Pancreas (tissue), 10 donors: ENCODE measurements around the gene PAX5. TPM values are rescaled to one million over a fixed set of nuclear protein-coding genes. Genes with fewer than 3 reads are reported as not detected.

Experiments used
- ATAC-seq, 4 donors: fragments of 200-7000 bp; cut with Tn5 transposase; one replicate each; pipeline versions ENCODE4 v1.8.0 to v1.9.1; 2020; ENCODE audit warnings: mild to moderate bottlenecking in 4 of 4, moderate library complexity in 4 of 4
- DNase-seq, 6 donors: peaks; one replicate each; pipeline ENCODE4 v3.0.0-alpha.2; 2020
- FAIRE-seq: peaks from 2 replicates; lab custom pipeline; 2012; peaks lifted over from hg19 to GRCh38; lab: Jason Lieb, UNC
- H3K27ac ChIP-seq, 4 donors: fragments of 200-600 bp; sonication (generic); 1 replicate in 3 of 4; 2 replicates in 1 of 4; pipeline versions ENCODE4 v1.5.0 to v1.8.0; 2020
- H3K27me3 ChIP-seq, 4 donors: fragments of 200-600 bp; one replicate each; pipeline ENCODE4 v1.8.0; 2021
- H3K36me3 ChIP-seq, 3 donors: fragments of 200-600 bp; sonication (generic) in 1 of 3; one replicate each; pipeline versions ENCODE4 v1.5.0 to v1.8.0; 2020 to 2021
- H3K4me1 ChIP-seq, 3 donors: fragments of 200-600 bp; one replicate each; pipeline ENCODE4 v1.8.0; 2021
- H3K4me3 ChIP-seq, 4 donors: fragments of 200-600 bp; sonication (generic) in 2 of 4; one replicate each; pipeline versions ENCODE4 v1.5.0 to v1.8.0; 2020 to 2021
- H3K9me3 ChIP-seq, 4 donors: fragments of 200-600 bp; one replicate each; pipeline ENCODE4 v1.8.0; 2021
- CTCF ChIP-seq, 4 donors: fragments of 200-600 bp; sonication (generic) in 3 of 4; IDR thresholded peaks; one replicate each; pipeline versions ENCODE4 v1.5.0 to v1.8.0; 2021; ENCODE audit warnings: antibody characterized with exemption in 4 of 4
- WGBS, 2 donors: extraction: QIAGEN DNeasy Blood & Tissue Kit; methylation state at CpG; one replicate each; pipeline ENCODE4 v1.1.7; 2013; 5-methylcytosine and 5-hydroxymethylcytosine counted together
- intact Hi-C, 3 donors: fragments of 100-400 bp; cut with DNase I; formaldehyde crosslinking; loops; one replicate each; pipeline versions ENCODE4 v1.11.1 to v1.14.2; 2022
- polyA plus RNA-seq, 2 donors: library from polyadenylated mRNA; stranded (reverse); fragments of 200-250 nt; gene quantifications; one replicate each; pipeline ENCODE4 v1.2.3, GENCODE V29; 2013
- total RNA-seq, 6 donors: library from RNA; stranded (reverse); fragmentation: NEBNext Ultra II Directional in 4 of 6; extraction: Animal tissue kit (Norgen Biotek cat#: 25700) in 4 of 6; gene quantifications; one replicate each; pipeline versions ENCODE4 v1.2.1 to v1.2.4, GENCODE V29; 2021 to 2023
- donor health status: healthy with polysubstance abuse.
- donor health status: DM: no; HTN: no; CAD: no; lungs with moderate emphysema.
- donor health status: DM: no; HTN: no; CAD: no.
- donor health status: control.
- donor health status: control.
- donor health status: Bipolar disorder and iron deficiency.
- donor health status: DM: yes; HTN: yes; CAD: no.
- donor health status: DM: no; HTN: no; CAD: no.
- donor health status: DM: no; HTN: no; CAD: no.
- donor health status: DM: yes; HTN: yes; CAD: no.

Gene PAX5
- total and polyA plus RNA-seq, 8 donors, result under 0.01 to 0.35 (median 0.28) TPM; not detected in 1

- Histone ChIP-seq H3K4me3 (no peak overlapping the region), H3K4me1 (no peaks in the 10 kb centered on the region), H3K36me3 (no peaks in the 10 kb centered on the region), H3K9me3 (no peaks in the 10 kb centered on the region), H3K27me3 (peaks cover 0 to 5% (median 0%) of the 10 kb centered on the region in 4 donors), H3K27ac (no peak overlapping the region)
- FAIRE-seq, result no peak
- intact Hi-C loops, result loop anchor here in 1 of 3 donors (10.0 kb wide), 1 partner anchor 113 kb away; no protein-coding TSS in a partner anchor
- ATAC-seq, result no peak
- no peak for DNase-seq
- no peak for TF ChIP-seq CTCF (IDR thresholded peaks at IDR 0.05)
- WGBS, 2 donors, result 37 to 40% methylated on average over 10 of the region's 10 CpGs
Observed at GRCh38 chr9:36987409-36987808, 46.7 kb downstream of the PAX5 start.

- Histone ChIP-seq H3K27me3 (peaks cover 0 to 5% (median 0%) of the 10 kb centered on the region in 4 donors), H3K9me3 (no peaks in the 10 kb centered on the region), H3K27ac (no peak overlapping the region), H3K36me3 (no peaks in the 10 kb centered on the region), H3K4me3 (peak overlapping the region in 2 of 4 donors; percentile 34 to 41), H3K4me1 (no peaks in the 10 kb centered on the region)
- FAIRE-seq (no peak), DNase-seq (no peak), ATAC-seq (peak in 2 of 4 donors; percentile 25 to 57)
- intact Hi-C loops, result loop anchor here in 1 of 3 donors (10.0 kb wide), 1 partner anchor 112 kb away; no protein-coding TSS in a partner anchor
- 7 to 8% methylated on average over 52 to 65 of the region's 65 CpGs for WGBS, 2 donors
- TF ChIP-seq CTCF (IDR thresholded peaks at IDR 0.05), result no peak
Observed at GRCh38 chr9:36986468-36987408, 47.3 kb downstream of the PAX5 start.

- Histone ChIP-seq H3K27ac (no peak overlapping the region), H3K4me3 (peak overlapping the region in 2 of 4 donors; percentile 34 to 41), H3K36me3 (no peaks in the 10 kb centered on the region), H3K9me3 (no peaks in the 10 kb centered on the region), H3K27me3 (peaks cover 0 to 5% (median 0%) of the 10 kb centered on the region in 4 donors), H3K4me1 (no peaks in the 10 kb centered on the region)
- 4% methylated on average over 57 to 70 of the region's 70 CpGs for WGBS, 2 donors
- TF ChIP-seq CTCF (IDR thresholded peaks at IDR 0.05), result no peak
- intact Hi-C loops, result loop anchor here in 1 of 3 donors (10.0 kb wide), 1 partner anchor 111 kb away; no protein-coding TSS in a partner anchor
- FAIRE-seq, result no peak
- no peak for DNase-seq
- ATAC-seq, result peak in 2 of 4 donors; percentile 46 to 58
Observed at GRCh38 chr9:36985769-36986467, 48.1 kb downstream of the PAX5 start.

- ATAC-seq (no peak), DNase-seq (no peak), FAIRE-seq (no peak)
- no peaks in the 10 kb centered on the region for H3K36me3 ChIP-seq
- H3K27me3 ChIP-seq, result peaks cover 0 to 5% (median 0%) of the 10 kb centered on the region in 4 donors
- H3K4me1 ChIP-seq, result no peaks in the 10 kb centered on the region
- no peak for TF ChIP-seq CTCF (IDR thresholded peaks at IDR 0.05)
- no peaks in the 10 kb centered on the region for H3K9me3 ChIP-seq
- no peak overlapping the region for H3K27ac ChIP-seq
- intact Hi-C loops, result loop anchor here in 1 of 3 donors (10.0 kb wide), 1 partner anchor 110 kb away; no protein-coding TSS in a partner anchor
- H3K4me3 ChIP-seq, result no peak overlapping the region
- whole genome bisulfite sequencing, 2 donors, result 42 to 44% methylated on average over 15 of the region's 15 CpGs
Observed at GRCh38 chr9:36985061-36985768, 48.9 kb downstream of the PAX5 start.
